Renal cortex interstitium (tissue), 11 donors: ENCODE results near the gene MAD2L2. TPM values are rescaled to one million over a fixed set of nuclear protein-coding genes. Genes with fewer than 3 reads are reported as not detected.

Experiments
- DNase-seq, 11 donors: peaks; one replicate each; pipeline ENCODE4 v3.0.0-alpha.2; 2013; ENCODE audit warnings: low read depth in 9 of 11, low spot score in 4 of 11; ENCODE audit errors: extremely low read depth in 1 of 11
- polyA plus RNA-seq, 3 donors: library from polyadenylated mRNA; unstranded; fragments of 120-200 nt; gene quantifications; one replicate each; pipeline ENCODE4 v1.2.1, GENCODE V29; 2013; ENCODE audit not compliant: insufficient read length in 3 of 3

MAD2L2 gene
- polyA plus RNA-seq, 3 donors = 41.1 to 52.2 (median 44.7) TPM

- no peak for DNase-seq
These were observed 32.1 kb upstream of the MAD2L2 start for GRCh38 chr1:11713095-11713494.

DNA sequence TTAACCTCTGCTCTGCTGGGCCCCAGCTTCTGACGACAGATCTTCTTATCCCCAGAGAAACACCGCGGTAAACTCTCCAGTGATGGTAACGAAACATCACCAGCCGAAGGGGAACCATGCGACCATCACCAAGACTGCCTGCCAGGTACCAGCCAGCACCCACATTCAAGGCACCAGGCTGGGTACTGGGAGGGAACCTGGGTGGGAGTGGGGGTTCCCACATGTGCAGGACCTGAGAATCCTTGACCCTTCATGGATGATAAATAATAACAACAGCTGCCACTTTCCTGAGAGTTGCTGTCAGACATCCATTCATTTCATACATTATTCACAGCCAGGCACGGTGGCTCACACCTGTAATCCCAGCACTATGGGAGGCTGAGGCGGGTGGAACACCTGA is 31.3 kb upstream of the MAD2L2 start:
- DNase-seq = no peak

GRCh38 chr1:11711490-11711889 is 30.5 kb upstream of the MAD2L2 start:
- no peak for DNase-seq

DNA sequence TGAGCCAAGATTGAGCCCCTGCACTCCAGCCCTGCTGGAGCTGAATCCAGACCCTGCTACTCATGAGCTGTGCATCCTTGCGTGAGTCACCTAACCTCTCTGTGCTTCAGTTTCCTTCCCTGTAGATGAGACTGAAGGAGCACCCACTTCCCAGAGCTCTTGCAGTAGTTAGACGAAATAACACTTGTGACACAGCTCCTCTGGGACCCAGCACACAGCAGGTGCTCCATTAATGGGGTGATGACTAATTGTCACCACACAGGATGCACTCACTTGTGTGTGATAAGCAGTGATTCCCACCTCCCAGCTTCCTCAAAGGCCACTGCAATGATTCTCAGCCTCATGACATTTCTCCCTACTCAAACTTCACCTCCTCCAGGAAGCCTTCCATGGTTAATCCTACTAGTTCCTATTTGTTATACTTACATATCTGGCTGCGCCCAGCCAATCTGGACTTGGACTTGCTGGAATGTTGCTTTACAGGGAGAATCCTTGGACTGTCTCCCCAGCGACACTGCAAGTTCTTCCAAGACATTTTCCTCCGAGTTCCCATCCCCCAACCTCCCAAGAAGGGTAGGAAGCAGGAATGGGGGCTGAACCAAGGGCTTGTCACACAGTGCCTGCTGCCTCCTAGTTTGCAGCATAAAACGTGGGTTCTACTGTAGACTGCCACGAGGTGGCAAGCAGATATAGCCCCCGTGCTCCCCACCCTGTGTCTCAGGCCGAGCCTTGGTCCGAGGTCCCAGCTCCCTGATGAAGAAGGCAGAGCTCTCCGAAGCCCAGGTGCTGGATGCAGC is 27.8 kb upstream of the MAD2L2 start:
- no peak for DNase-seq

- DNase-seq = no peak
These were observed 26.8 kb upstream of the MAD2L2 start for GRCh38 chr1:11707621-11708276.

DNA sequence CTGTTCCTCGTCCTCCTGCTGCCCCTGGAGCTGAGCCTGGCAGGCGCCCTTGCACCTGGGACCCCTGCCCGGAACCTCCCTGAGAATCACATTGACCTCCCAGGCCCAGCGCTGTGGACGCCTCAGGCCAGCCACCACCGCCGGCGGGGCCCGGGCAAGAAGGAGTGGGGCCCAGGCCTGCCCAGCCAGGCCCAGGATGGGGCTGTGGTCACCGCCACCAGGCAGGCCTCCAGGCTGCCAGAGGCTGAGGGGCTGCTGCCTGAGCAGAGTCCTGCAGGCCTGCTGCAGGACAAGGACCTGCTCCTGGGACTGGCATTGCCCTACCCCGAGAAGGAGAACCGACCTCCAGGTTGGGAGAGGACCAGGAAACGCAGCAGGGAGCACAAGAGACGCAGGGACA is 25.3 kb upstream of the MAD2L2 start:
- DNase-seq = no peak

DNA sequence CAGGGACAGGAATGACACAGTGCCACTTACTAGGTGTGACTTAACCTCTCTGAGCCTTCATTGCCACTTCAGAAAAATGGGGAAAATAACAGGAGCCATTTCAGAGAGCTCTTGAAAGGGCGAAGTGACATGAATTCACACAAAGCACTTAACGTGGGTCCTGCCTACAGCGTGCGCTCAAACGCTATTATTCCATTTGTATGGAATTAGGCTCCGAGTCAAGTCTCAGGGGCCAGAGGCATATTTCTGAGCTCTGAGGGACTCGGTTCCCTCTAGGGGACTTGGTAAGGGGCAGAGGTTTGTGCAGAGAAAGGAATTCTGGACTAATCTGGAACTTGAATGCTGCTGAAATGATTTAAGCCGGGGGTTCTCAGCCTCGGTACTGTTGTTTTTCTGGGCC is 24.6 kb upstream of the MAD2L2 start:
- DNase-seq = no peak

DNA sequence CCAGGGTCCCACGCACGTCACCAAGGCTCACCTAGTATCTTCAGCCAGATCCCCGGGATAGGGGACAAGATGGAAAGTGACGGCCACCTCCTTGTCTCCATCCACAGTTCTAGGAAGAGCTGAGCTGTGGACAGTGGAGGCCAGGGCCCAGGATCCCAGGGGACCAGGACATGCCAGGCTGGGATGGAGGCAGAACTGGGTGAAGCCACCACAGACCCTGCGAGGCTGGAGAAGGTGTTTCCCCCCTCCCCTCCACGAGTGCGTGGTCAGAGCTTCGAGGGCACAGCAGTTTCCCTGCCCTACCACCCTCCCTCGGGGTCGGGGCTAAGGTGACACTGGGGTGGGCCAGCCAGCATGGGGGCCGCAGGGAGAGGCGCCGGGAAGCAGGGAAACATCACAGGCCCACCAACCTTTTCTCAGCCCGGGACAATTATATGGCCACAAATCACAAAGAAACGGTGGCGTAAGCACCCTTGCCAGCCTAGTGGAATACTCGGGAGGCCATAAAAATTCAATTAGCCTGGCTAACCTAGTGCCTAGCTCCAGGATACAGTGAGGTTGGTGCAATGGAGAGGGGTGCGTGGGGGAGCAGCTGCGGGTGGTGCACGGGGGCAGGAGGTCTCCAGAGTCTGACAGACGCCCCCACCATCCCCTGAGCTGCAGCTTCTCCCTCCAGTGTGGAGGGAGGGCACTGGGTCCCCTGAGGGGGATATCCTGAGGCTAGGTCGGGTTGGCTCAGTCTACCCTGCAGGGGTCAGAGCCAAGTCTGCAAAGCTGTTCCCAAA is 23.9 kb upstream of the MAD2L2 start:
- no peak for DNase-seq

GRCh38 chr1:11704194-11704529 is 23.2 kb upstream of the MAD2L2 start:
- no peak for DNase-seq

DNA sequence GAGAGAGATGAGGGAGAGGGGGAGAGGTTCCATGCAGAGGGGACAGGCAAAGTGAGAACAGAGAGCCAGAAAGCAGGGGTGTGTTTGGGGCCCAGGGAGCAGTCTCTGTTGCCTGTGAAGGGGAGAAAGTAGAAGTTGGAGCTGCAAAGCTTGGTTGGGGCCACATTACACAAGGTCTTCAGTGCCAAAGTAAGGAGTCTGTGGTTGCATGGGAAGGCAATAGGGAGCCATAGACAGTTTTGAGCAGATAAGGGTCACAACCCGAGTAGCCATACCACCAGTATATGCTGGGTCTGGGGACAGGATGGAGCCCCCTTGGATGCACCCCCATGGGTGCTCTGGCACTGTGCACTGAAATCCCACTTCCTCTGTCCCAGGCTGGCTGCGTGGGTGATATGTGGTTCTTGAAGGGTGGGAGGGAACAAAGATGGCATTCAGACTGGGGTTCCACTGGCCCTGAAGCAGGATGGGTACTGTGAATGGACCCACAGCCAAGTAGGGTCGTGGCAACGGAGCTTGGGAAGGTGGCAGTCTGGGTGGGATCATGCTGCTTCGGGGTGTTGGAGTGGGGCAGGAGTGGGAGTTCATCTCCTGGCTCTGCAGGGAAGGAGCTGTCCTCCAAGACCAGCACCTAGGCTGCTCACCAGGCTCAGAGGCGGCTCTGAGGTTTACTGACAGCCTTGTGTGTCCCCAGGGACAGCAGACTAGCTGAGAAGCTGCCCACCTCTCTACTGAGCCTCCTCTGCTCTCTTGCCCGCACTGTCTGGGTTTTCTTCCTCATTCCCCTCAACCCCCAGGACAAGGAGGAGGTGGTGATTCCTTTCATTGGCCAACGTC is 22.6 kb upstream of the MAD2L2 start:
- DNase-seq = no peak

DNA sequence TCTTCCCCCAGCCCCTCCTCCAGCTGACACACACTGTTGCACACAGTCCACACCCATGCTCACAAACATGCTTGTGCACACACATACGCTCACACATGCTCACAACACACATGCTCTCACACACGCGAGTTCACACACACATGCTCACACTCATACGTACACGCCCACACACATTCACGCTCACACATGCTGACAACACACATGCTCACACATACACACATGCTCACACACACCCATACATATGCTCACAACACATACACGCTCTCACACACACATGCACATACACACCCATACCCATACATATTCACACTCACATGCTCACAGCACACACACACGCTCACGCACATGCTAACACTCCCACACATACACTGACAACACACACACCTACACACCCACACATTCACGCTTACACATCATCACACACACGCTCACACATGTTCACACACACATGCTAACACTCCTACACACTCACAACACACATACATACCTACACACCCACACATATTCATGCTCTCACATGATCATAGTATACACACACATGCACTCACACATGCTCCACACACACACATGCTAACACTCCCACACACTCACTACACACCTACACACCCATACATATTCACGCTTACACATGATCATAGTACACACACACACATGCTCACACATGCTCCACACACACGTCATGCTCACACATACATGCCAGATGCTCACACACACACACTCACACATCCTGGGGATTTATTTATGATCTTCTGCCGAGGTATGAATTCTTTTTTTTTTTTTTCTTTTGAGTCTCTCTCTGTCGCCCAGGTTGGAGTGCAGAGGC is 21.2 kb upstream of the MAD2L2 start:
- no peak for DNase-seq

- no peak for DNase-seq
These were observed 20.6 kb upstream of the MAD2L2 start for GRCh38 chr1:11701551-11701961.

DNA sequence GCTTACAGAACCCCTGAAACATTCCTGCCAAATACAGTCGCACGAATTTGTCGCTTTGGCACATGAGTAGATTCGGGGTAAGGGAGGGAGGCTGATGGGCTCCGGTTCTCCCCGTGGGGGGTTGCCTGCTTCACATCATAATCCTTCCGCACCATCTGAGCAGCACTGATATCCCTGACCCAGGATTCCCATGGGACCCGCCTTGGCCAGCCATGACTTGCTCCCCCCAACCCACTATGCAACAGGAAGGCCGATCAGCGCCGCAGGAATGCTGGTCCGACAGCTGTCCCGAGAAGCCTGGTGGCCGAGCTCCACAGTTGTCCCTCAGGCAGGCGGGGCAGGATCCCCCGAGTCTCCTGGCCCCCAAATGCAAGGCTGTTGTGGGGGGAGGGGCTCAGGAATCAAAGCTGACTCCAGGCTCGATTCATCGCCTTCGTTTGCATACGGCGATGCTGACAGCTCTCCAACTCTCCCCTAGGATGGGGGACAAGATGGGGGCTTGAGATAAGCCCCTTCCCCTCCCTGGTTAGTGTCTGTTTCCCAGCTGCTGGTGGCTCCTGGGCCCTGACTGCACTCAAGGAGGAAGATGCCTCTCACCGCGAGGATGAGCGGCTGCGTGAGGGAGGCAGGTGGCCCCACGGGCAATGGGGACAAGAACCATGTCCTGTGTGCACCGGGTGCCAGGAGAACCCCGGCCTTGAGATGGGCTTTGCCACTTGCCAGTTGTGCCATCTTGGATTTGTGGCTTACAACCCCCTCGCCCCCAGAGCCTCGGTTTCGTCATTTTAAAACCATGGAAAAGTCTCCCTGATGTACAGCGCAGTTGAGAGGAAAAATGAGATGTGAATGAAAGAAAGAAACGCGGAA is 19.9 kb upstream of the MAD2L2 start:
- no peak for DNase-seq

DNA sequence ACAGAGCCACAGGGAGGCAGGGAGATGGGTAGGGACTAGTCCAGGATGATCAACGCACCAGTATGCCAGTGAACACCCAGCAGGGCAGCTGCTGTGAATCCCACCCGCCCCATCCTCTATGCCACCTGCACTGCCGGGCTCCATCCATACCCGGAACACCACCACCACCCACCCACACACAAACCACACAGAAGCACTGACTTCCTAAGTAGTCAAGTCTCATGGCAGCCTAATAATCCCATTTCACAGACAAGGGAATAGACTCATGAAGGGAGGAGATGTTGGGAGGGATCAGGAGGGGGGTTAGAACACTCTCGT is 16.9 kb upstream of the MAD2L2 start:
- DNase-seq = no peak

DNA sequence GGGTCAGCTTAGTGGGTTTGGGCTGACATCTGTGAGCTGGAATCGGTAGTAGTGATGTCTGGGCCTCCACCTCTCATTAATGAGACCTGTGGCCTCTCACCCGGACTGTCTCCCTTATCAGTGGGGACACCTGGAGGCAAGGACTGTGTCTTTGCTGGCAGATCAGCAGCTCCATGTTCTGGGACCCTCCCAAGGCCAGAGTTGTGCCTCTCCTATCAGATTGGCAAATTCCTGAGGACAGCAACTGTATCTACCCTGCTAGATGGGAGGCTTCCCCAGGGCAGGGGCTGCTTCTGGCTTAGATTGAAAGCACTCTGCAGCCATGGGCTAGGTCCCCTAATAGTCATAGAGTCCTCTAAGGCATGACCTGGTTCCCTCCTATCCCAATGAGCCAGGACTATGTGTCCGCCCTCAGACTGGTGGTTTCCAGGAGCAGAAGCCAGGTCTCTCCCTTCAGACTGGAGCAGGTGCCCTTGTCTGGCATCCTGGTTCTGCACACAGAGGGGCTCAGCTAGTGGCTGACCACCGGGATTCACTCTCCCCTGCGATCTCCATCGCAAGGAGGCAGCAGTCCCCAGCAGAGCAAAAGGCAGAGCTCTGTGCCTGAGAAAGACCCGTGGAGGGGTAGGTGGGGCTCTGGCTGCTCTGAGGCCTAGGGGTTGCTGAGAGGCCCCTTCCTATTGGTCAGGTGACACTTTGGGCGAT is 16.4 kb upstream of the MAD2L2 start:
- no peak for DNase-seq

DNA sequence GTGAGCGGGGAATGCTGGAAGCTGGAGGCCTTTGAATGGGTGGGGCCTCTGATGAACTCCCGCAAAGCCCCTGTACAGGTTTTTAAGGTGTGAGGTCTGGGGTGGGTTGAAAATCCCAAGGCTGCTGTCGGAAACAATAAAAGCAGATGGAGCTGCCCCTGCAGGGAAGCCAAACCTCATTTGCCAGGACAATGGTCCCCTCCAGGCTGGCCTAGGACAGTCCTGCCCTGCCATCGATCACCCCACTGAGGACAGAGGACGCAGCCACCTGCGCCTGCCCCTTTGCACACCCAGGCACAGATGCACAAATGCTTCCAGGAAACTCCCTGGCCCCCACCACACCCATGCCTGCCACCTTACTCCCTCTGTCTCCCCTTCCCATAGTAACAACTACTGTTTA is 14.9 kb upstream of the MAD2L2 start:
- DNase-seq = no peak

- no peak for DNase-seq
These were observed 13.0 kb upstream of the MAD2L2 start for GRCh38 chr1:11693917-11694316.
